ENCODE measurements around the gene NTF4.
"Not testable (repeated sequence)": the region's sequence is repeated elsewhere in the genome, so short reads cannot be mapped to it uniquely, and the experiment has no call there.

The NTF4 gene

DNA sequence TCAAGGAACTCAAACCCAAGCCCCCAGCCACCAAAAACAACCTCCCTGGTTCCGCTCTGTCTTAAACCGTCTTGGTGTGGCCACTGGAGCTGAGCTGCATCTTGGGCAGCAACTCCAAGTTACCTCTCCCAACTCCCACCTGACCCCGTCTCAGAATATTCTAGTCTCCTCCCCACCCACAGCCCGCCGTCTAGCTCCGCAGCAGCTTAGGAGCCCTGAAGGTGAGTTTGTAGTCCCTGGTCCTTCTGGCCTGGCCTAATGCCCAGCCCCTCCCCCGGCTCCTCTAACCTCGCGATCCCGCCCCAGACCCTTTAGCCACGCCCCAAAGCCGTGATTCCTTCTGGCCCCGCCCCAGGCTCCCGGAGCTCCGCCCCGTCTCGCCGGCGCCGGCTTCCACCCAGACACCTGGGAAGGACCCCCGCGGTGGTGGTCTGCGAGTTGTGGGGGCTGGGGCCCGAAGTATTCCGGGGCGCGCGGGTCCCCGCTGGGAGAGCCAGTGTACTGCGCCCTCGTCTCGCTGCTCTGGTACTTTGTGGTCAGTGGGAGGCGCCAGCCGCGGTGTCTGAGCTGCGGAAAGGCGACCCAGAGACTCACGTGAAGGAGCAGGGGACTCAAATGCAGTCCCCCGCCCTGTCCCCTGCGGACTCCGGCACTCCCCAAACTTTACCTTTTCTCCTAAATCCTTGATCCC, 45.2 kb downstream of the NTF4 start:
- DNase-seq: peak; percentile 65

DNA sequence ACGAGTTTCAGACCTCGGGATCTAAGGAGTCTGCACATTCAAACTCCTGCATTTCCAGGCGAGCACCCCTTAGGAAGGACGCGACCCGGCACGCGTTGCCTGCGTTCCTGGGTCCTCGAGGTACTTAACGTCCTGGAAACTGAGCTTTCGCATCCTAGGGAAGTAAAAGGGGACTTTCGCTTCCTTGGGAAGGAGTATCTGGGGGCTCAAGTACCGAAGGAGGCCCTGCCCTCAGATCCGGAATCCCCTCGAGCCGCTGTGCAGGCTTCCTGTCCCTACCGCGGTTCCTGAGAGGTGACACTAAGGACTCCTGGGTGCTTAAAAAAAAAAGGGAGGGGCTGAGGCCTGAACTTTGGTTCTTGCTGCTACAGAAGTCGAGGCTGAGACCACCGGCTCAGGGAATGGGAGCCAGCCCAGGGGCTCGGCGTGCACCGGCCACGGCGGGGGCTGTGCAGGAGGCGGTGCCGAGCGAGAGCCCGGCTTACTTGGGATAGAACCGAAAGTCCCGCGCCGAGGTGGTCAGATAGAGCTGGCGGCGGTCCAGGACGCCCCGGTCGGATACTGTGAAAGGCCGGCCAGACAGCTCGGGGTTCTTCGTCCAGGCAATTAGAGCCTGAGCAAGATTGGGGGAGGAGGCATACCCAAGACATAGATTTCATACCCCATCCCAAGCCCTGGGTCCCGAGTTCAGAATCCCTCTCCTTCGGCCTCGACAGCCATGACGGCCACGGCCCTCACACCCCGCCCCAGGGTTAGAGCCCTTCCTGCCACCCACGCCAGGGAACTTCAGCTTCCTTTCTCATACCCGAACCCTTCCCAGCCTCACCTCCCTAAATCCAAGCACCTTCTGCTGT, 46.0 kb downstream of the NTF4 start:
- DNase-seq: not testable (repeated sequence)

DNA sequence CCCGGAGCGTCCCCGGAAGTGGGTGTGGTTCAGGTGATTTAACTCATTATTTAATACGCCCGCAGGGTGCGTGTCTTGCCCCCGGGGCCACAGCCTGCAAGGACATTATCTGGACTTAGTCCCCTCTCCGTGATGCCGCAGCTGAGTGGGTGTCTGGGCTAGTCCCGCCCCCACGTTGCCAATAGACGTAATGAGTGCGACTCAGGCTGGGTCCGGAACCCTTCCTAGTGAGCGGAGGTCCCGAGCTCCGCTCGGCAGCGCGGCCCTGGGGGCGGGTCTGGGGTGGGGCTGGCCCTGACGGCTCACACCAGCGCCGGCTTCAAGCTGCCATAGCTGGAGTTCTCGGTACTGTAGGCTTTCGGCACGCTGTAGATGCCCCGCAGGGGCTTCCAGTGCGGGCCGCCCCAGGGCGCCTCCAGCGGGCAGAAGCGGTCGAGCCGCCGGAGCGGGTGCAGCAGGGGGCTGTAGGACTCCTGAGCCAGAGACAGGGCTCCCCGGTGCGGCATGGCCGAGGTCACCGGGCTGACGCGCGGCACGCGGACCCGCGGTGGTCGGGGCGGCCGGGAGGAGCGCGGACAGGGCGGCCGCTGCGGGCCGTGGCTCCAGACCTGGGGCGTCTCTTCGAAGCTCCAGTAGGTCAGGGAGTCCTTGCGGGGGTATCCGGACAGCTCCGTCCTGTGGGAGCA, 46.8 kb downstream of the NTF4 start:
- peak; percentile 51 for DNase-seq

DNA sequence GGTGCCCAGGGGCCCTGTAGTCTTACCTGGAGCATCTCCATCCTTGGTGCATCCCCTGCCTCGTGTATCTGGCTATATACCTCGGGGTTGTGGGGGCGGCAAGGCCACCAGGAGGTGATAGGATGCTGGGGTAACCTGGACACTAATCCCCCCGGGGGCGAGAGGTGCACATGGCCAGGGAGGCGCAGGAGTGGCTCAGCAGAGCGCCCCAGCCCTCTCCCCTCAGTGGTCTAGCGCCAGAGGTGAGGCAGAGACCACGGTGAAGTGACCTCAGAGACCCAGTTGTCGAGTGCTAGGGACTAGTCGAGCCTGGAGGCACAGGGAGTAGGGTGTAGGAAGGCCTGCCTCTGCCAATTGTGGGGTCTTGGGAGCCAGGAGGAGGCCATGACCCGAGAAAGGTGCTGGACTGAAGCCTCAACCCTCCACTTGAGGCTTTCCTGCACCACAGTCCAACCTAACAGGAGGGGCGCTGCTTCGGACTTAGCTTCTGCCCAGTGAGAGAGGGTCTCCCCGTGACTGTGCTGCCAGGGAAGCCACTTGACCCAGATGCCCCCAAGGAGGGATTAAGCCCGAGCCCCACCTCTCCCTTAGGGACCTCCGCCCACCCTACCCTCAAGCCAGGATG, 47.5 kb downstream of the NTF4 start, which contains the start of gene LHB:
Gene LHB (minus strand): TSS at position 51 of the 625 bp plus-strand sequence. CDS start 10 bp downstream, at position 41.
- no peak for DNase-seq

DNA sequence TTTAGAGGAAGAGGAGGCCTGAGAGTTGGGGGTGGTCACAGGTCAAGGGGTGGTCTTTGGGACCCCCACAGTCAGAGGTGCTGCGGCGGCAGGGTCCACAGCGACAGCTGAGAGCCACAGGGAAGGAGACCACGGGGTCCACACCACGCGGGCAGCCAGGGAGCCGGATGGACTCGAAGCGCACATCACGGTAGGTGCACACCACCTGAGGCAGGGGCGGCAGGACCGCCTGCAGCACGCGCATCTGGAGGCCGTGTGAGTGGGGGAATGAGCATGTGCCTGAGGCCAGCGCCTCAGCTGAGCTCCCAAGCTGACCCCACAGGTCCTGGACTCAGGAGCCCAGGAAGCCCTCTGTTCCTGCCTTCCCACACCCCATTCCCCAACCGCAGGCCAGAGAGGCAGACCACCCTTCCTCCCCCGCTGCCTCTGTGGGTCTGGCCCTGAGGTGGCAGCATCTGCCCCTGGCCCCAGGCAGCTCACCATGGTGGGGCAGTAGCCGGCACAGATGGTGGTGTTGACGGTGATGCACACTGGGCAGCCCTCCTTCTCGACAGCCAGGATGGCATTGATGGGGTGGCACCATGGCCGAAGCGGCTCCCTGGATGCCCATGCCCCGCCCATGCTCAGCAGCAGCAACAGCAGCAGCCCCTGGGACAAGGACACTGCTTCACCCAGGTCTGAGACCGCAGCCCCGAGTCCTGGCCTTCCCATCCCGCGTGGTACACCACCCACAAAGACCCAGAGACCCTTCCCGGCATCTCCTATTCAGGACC, 48.4 kb downstream of the NTF4 start:
- DNase-seq: no peak

DNA sequence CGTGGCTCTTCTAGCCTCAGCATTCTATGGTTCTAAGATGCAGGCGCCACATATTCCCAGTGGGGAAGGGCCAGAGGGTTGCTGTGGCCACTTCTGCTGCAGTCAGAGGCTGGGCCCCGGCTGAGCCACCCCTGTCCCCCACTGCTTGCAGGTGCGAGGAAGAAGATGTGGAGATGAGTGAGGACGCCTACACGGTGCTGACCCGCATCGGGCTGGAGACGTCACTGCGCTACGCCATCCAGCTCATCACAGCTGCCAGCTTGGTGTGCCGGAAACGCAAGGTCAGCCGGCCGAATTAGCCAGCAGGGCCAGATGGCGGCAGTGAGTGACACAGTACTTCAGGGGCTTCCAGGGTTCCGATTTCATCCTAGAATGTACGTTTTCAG, 49.8 kb downstream of the NTF4 start:
- DNase-seq: no peak

DNA sequence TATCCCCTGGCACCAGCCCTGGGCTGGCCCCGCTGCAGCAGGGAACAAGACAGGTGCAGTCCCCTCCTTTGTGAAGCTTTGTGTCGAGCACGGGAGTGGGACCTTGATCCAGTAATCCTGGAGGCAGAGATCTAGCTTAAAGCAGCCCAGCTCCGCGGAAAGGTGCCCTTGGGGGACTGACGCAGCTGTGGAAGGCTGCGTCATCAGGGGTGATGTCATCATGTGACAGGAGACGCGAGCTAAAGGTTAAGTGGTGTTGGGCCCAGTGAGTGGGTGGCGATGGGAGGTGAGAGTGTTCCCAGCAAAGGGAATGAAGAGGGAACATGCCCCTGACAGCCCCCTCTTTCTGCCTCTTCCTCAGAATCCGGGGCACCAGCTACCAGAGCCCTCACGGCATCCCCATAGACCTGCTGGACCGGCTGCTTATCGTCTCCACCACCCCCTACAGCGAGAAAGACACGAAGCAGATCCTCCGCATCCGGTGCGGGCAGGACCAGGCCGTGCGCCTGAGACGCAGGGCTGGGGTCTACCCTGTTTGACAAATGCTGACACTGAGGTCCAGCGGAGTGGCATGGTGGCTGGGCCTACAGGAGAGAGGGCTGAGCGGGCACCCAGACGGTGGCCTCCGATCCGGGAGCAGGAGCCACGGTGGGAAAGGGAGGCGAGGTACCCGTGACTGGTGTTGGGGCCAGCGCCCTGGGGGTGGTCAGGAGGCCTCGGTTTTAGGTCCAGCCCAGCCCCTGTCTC, 50.3 kb downstream of the NTF4 start:
- DNase-seq: no peak

DNA sequence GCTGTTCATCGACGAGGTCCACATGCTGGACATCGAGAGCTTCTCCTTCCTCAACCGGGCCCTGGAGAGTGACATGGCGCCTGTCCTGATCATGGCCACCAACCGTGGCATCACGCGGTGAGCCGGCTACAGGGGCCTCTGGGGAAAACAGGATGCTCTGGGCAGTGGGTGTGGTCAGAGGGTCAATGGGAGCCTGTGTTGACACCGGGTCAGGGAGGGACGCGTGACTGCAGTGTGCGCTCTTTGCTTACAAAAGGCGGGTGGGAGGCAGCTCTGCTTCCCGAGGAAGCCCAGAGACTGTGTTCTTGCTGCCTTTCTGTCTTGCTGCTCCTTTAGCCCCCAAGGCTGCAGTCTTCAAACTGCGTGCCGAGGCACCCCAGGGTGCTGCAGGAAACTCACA, 53.4 kb downstream of the NTF4 start:
- DNase-seq: no peak
